Colonic mucosa (tissue), 4 donors: Measurements from ENCODE around the gene SELENBP1. TPM values are rescaled to one million over a fixed set of nuclear protein-coding genes. Genes with fewer than 3 reads are reported as not detected.
"Not testable (repeated sequence)": the region's sequence is repeated elsewhere in the genome, so short reads cannot be mapped to it uniquely, and the experiment has no call there.

Source experiments
- DNase-seq: peaks from one replicate; pipeline ENCODE4 v3.0.0-alpha.2; 2020
- H3K27ac ChIP-seq: fragments of 200-600 bp; one replicate; pipeline ENCODE4 v1.8.0; 2021
- H3K27me3 ChIP-seq: fragments of 200-600 bp; one replicate; pipeline ENCODE4 v1.8.0; 2021
- H3K36me3 ChIP-seq: fragments of 200-600 bp; one replicate; pipeline ENCODE4 v1.8.0; 2021
- H3K4me1 ChIP-seq: fragments of 200-600 bp; one replicate; pipeline ENCODE4 v1.8.0; 2021; ENCODE audit warnings: mild to moderate bottlenecking
- H3K4me3 ChIP-seq: fragments of 200-600 bp; one replicate; pipeline ENCODE4 v1.8.0; 2021
- H3K9ac ChIP-seq, 2 donors: one replicate each; pipeline ENCODE4 v1.7.0; 2013; ENCODE audit warnings: control low read depth in 2 of 2, low read depth in 2 of 2, low read length in 2 of 2
- H3K9me3 ChIP-seq: fragments of 200-600 bp; one replicate; pipeline ENCODE4 v1.8.0; 2021
- intact Hi-C: fragments of 100-400 bp; cut with DNase I; formaldehyde crosslinking; loops from one replicate; pipeline ENCODE4 v1.14.1; 2022
- total RNA-seq, 2 donors: library from RNA; stranded (reverse); fragmentation: NEBNext Ultra II Directional in 1 of 2; extraction: Animal tissue kit (Norgen Biotek cat#: 25700) in 1 of 2; gene quantifications; one replicate each; pipeline ENCODE4 v1.2.1, GENCODE V29; 2021
- TF ChIP-seq, protein P1 (sequence below): fragments of 200-600 bp; IDR thresholded peaks from one replicate; pipeline ENCODE4 v1.8.0; 2022; ENCODE audit warnings: antibody characterized with exemption, mild to moderate bottlenecking
- donor health status: healthy.
- donor health status: DM: no; HTN: no; CAD: no.
- donor health status: DM: no; HTN: no; CAD: no.

SELENBP1 gene
- total RNA-seq, 2 donors from 2014 or later: 744 to 902 TPM

DNA sequence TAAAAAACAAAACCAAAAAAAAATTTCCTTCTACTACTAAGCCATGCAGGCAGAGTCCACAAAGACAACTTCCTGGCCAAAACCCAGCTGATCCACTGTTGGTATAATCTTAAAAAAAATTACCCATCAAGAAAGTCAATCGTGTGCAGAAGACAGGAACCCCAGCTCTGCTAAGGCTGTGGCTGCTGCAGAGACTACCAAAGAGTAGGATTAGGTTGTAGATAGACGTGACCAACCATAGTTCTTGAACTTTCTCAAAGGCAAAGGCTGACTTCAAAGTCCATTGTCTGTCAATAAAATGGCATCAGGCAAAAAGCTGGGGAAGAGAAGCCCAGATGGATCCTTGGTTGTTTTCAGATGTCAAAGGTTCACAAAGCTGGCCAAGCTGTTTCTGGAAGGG lies 30.3 kb upstream of the SELENBP1 start:
- no peak overlapping the region for H3K4me3 ChIP-seq
- H3K9ac ChIP-seq: no peak overlapping the region
- H3K4me1 ChIP-seq: peaks cover 3% of the 10 kb centered on the region
- peaks cover 7% of the 10 kb centered on the region for H3K36me3 ChIP-seq
- TF ChIP-seq, protein P1, sequence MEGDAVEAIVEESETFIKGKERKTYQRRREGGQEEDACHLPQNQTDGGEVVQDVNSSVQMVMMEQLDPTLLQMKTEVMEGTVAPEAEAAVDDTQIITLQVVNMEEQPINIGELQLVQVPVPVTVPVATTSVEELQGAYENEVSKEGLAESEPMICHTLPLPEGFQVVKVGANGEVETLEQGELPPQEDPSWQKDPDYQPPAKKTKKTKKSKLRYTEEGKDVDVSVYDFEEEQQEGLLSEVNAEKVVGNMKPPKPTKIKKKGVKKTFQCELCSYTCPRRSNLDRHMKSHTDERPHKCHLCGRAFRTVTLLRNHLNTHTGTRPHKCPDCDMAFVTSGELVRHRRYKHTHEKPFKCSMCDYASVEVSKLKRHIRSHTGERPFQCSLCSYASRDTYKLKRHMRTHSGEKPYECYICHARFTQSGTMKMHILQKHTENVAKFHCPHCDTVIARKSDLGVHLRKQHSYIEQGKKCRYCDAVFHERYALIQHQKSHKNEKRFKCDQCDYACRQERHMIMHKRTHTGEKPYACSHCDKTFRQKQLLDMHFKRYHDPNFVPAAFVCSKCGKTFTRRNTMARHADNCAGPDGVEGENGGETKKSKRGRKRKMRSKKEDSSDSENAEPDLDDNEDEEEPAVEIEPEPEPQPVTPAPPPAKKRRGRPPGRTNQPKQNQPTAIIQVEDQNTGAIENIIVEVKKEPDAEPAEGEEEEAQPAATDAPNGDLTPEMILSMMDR: no peak
- no peak overlapping the region for H3K27ac ChIP-seq
- H3K9me3 ChIP-seq: no peaks in the 10 kb centered on the region
- no peak for DNase-seq
- no peaks in the 10 kb centered on the region for H3K27me3 ChIP-seq
- intact Hi-C loops: loop anchor here (5.0 kb wide), 1 partner anchor 100 kb away; no protein-coding TSS in a partner anchor

DNA sequence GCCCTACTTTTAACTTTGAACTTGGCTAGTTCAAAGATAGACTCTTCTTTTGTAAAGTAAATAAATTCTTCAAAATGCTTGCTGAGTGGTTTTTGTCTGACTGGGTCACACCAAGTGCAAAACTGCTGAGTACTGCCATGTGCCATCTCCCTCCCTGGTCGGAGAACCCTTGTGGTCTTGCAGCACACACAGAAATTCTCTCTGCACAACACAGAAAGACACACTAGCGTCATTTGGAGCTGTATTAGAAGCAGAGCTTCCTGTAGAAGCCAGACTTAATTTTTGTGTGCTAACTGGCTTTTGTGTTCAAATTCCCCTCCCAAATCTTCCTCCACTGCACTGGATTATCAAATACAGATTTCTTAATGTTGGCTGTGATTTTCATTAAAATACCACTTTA lies 29.4 kb upstream of the SELENBP1 start:
- TF ChIP-seq, protein P1: no peak
- peaks cover 7% of the 10 kb centered on the region for H3K36me3 ChIP-seq
- no peaks in the 10 kb centered on the region for H3K9me3 ChIP-seq
- DNase-seq: no peak
- no peak overlapping the region for H3K9ac ChIP-seq
- no peak overlapping the region for H3K27ac ChIP-seq
- H3K4me1 ChIP-seq: peaks cover 3% of the 10 kb centered on the region
- no peak overlapping the region for H3K4me3 ChIP-seq
- intact Hi-C loops: loop anchor here (5.0 kb wide), 1 partner anchor 100 kb away; no protein-coding TSS in a partner anchor
- H3K27me3 ChIP-seq: no peaks in the 10 kb centered on the region

DNA sequence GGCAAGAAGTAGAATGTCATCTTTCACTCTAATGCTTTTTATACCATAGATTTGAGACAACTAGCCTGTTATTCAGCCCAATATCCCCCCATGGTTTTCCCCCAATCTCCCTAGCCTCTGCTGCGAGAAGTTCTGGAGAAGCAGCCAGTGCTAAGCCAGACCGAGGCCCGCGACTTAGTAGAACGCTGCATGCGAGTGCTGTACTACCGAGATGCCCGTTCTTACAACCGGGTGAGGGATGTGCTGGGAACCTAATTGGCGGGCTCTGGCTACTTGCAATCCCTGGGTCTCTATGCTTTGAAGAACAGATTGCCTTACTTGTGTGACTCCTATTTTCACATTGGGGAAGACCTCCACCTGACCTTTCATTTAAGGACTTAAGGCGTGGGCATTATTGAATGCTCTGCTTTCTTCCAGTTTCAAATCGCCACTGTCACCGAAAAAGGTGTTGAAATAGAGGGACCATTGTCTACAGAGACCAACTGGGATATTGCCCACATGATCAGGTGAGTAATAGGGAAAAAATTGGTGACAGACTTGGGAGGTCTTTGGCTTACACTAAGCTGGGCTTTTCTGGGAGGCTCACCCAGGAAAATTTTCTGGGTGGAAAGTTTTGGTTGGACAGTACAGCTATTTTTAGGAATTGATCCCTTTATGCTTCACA lies 28.8 kb upstream of the SELENBP1 start:
- no peak for DNase-seq
- peaks cover 7% of the 10 kb centered on the region for H3K36me3 ChIP-seq
- H3K27ac ChIP-seq: no peak overlapping the region
- H3K27me3 ChIP-seq: no peaks in the 10 kb centered on the region
- TF ChIP-seq, protein P1: no peak
- no peak overlapping the region for H3K4me3 ChIP-seq
- H3K9ac ChIP-seq: no peak overlapping the region
- intact Hi-C loops: loop anchor here (5.0 kb wide), 1 partner anchor 99 kb away; no protein-coding TSS in a partner anchor
- H3K4me1 ChIP-seq: peaks cover 3% of the 10 kb centered on the region
- no peaks in the 10 kb centered on the region for H3K9me3 ChIP-seq

DNA sequence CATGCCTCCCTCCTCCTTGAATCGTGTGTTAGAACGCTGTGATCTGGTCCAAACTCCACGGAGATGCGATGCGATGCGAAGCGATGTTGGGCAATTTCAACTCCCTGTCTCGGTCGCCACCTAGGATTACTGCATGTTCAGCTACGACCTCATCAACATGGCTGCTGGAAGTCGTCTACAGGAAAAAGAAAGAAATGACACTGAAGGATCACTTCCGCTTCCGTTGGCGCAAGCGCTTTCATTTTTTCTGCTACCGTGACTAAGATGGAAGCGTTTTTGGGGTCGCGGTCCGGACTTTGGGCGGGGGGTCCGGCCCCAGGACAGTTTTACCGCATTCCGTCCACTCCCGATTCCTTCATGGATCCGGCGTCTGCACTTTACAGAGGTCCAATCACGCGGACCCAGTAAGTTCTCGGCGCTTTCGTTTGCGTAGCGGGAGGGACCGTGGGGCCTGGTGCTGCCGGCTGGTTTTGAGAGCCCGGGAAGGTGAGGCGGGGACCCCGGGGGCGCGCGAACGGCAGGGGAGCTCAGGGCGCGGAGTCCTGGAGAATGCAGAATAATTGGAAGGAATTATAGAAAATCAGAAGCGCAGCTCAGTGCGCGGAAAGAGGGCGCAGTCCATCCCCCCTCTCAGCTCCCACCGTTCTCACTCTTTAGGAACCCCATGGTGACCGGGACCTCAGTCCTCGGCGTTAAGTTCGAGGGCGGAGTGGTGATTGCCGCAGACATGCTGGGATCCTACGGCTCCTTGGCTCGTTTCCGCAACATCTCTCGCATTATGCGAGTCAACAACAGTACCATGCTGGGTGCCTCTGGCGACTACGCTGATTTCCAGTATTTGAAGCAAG lies 27.0 kb upstream of the SELENBP1 start, which contains the start of gene PSMB4:
Gene PSMB4, plus strand, starts transcription at position 250 of the 848 bp plus-strand sequence. Its CDS starts 15 bp downstream, at position 265.
- Histone ChIP-seq H3K4me1 (peaks cover 3% of the 10 kb centered on the region), H3K27me3 (no peaks in the 10 kb centered on the region), H3K9me3 (no peaks in the 10 kb centered on the region), H3K9ac (peak within 1 kb of the TSS; percentile 85 to 96), H3K36me3 (no peaks in the 10 kb centered on the region), H3K4me3 (peak within 1 kb of the TSS; percentile 69), H3K27ac (peak within 1 kb of the TSS; percentile 61)
- peak; percentile 91 for DNase-seq
- intact Hi-C loops: loop anchor here (5.0 kb wide), 2 partner anchors 57 to 97 kb away; no protein-coding TSS in a partner anchor
- TF ChIP-seq, protein P1: peak; percentile 14

DNA sequence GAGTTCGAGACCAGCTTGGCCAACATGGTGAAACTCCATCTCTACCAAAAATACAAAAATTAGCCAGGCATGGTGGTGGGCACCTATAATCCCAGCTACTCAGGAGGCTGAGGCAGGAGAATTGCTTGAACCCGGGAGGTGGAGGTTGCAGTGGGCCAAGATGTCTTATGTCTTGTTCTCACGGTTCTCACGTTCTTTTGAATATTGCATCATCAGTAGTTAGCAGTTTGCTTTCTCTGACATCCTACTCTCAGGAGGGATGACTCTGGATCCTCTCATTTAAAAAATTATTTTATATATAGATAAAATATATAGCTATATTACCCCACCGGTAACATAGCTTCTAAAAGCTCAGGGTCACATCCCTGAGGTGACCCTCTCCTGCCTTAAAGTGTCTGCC lies 23.8 kb upstream of the SELENBP1 start:
- not testable (repeated sequence) for H3K36me3 ChIP-seq, H3K9me3 ChIP-seq, H3K27ac ChIP-seq, H3K27me3 ChIP-seq, H3K9ac ChIP-seq, DNase-seq, H3K4me1 ChIP-seq, H3K4me3 ChIP-seq
- intact Hi-C loops: loop anchor here (5.0 kb wide), 1 partner anchor 54 kb away; no protein-coding TSS in a partner anchor
